Panc1 (cell line): ENCODE data around the gene EIF3CL.
"Not testable (repeated sequence)": the region's sequence is repeated elsewhere in the genome, so short reads cannot be mapped to it uniquely, and the experiment has no call there.

ENCODE experiments used
- POLR2AphosphoS5 ChIP-seq: IDR thresholded peaks from 2 replicates; pipeline ENCODE4 v1.6.1; 2012; ENCODE audit warnings: mild to moderate bottlenecking, low read depth, low read length, moderate library complexity
- TCF7L2 ChIP-seq: IDR thresholded peaks from 2 replicates; pipeline ENCODE4 v1.6.1; 2011; ENCODE audit warnings: mild to moderate bottlenecking, low read depth, low read length, inconsistent platforms
- TF ChIP-seq, protein P1 (sequence below): fragments of 450-650 bp; IDR thresholded peaks from 2 replicates; pipeline ENCODE4 v1.5.1; 2017; ENCODE audit warnings: mild to moderate bottlenecking
- TF ChIP-seq, protein P2 (sequence below), 2 experiments: IDR thresholded peaks; 2 replicates each; pipeline ENCODE4 v1.6.1; 2011 to 2012; ENCODE audit warnings: low read depth in 2 of 2, control low read depth in 1 of 2, low read length in 1 of 2, mild to moderate bottlenecking in 1 of 2, moderate library complexity in 1 of 2; ENCODE audit not compliant: insufficient read depth in 1 of 2

- TF ChIP-seq, protein P1, sequence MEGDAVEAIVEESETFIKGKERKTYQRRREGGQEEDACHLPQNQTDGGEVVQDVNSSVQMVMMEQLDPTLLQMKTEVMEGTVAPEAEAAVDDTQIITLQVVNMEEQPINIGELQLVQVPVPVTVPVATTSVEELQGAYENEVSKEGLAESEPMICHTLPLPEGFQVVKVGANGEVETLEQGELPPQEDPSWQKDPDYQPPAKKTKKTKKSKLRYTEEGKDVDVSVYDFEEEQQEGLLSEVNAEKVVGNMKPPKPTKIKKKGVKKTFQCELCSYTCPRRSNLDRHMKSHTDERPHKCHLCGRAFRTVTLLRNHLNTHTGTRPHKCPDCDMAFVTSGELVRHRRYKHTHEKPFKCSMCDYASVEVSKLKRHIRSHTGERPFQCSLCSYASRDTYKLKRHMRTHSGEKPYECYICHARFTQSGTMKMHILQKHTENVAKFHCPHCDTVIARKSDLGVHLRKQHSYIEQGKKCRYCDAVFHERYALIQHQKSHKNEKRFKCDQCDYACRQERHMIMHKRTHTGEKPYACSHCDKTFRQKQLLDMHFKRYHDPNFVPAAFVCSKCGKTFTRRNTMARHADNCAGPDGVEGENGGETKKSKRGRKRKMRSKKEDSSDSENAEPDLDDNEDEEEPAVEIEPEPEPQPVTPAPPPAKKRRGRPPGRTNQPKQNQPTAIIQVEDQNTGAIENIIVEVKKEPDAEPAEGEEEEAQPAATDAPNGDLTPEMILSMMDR = not testable (repeated sequence)
- TF ChIP-seq TCF7L2, POLR2AphosphoS5: not testable (repeated sequence)
- TF ChIP-seq, protein P2, sequence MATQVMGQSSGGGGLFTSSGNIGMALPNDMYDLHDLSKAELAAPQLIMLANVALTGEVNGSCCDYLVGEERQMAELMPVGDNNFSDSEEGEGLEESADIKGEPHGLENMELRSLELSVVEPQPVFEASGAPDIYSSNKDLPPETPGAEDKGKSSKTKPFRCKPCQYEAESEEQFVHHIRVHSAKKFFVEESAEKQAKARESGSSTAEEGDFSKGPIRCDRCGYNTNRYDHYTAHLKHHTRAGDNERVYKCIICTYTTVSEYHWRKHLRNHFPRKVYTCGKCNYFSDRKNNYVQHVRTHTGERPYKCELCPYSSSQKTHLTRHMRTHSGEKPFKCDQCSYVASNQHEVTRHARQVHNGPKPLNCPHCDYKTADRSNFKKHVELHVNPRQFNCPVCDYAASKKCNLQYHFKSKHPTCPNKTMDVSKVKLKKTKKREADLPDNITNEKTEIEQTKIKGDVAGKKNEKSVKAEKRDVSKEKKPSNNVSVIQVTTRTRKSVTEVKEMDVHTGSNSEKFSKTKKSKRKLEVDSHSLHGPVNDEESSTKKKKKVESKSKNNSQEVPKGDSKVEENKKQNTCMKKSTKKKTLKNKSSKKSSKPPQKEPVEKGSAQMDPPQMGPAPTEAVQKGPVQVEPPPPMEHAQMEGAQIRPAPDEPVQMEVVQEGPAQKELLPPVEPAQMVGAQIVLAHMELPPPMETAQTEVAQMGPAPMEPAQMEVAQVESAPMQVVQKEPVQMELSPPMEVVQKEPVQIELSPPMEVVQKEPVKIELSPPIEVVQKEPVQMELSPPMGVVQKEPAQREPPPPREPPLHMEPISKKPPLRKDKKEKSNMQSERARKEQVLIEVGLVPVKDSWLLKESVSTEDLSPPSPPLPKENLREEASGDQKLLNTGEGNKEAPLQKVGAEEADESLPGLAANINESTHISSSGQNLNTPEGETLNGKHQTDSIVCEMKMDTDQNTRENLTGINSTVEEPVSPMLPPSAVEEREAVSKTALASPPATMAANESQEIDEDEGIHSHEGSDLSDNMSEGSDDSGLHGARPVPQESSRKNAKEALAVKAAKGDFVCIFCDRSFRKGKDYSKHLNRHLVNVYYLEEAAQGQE (IDR thresholded peaks at IDR 0.05; ENCODE audit: insufficient read depth in 1 of 2, low read depth in 2 of 2, low read length in 1 of 2) = not testable (repeated sequence)
Measured at GRCh38 chr16:28438899-28439298, 35.3 kb upstream of the EIF3CL start.
